Heart left ventricle (tissue), 16 donors: ENCODE results near the gene FHL1. TPM values are rescaled to one million over a fixed set of nuclear protein-coding genes. Genes with fewer than 3 reads are reported as not detected.

Experiments used
- ATAC-seq, 4 donors: fragments of 200-7000 bp; cut with Tn5 transposase; one replicate each; pipeline ENCODE4 v1.9.1; 2020 to 2022; ENCODE audit warnings: moderate library complexity in 4 of 4, mild to moderate bottlenecking in 3 of 4, moderate number of reproducible peaks in 1 of 4
- DNase-seq, 5 donors: peaks; one replicate each; pipeline ENCODE4 v3.0.0-alpha.2; 2020
- H3K27ac ChIP-seq, 12 donors: fragments of 200-600 bp; sonication (generic) in 4 of 12; one replicate each; pipeline versions ENCODE4 v1.5.0 to v1.8.0; 2016 to 2022; ENCODE audit warnings: mild to moderate bottlenecking in 2 of 12
- H3K27me3 ChIP-seq, 9 donors: fragments of 200-600 bp; sonication (generic) in 2 of 9; one replicate each; pipeline versions ENCODE4 v1.5.1 to v1.8.0; 2016 to 2022; ENCODE audit warnings: mild to moderate bottlenecking in 3 of 9
- H3K36me3 ChIP-seq, 9 donors: fragments of 200-600 bp; sonication (generic) in 2 of 9; one replicate each; pipeline versions ENCODE4 v1.5.0 to v1.8.0; 2018 to 2022; ENCODE audit warnings: mild to moderate bottlenecking in 2 of 9
- H3K4me1 ChIP-seq, 12 donors: fragments of 200-600 bp; sonication (generic) in 4 of 12; one replicate each; pipeline versions ENCODE4 v1.5.0 to v1.8.0; 2016 to 2022; ENCODE audit warnings: mild to moderate bottlenecking in 3 of 12
- H3K4me3 ChIP-seq, 12 donors: fragments of 200-600 bp; sonication (generic) in 4 of 12; one replicate each; pipeline versions ENCODE4 v1.5.0 to v1.8.0; 2017 to 2022; ENCODE audit warnings: mild to moderate bottlenecking in 9 of 12, moderate library complexity in 4 of 12
- H3K9me3 ChIP-seq, 12 donors: fragments of 200-600 bp; sonication (generic) in 4 of 12; one replicate each; pipeline versions ENCODE4 v1.5.0 to v1.8.0; 2016 to 2022; ENCODE audit warnings: mild to moderate bottlenecking in 1 of 12
- CTCF ChIP-seq, 12 donors: fragments of 200-600 bp; sonication (generic) in 4 of 12; IDR thresholded peaks; one replicate each; pipeline versions ENCODE4 v1.5.0 to v1.8.0; 2018 to 2022; ENCODE audit warnings: antibody characterized with exemption in 12 of 12, mild to moderate bottlenecking in 5 of 12
- POLR2A ChIP-seq, 2 donors: fragments of 450-650 bp; IDR thresholded peaks; one replicate each; pipeline ENCODE4 v1.6.1; 2017; ENCODE audit warnings: antibody characterized with exemption in 2 of 2, mild to moderate bottlenecking in 2 of 2, moderate library complexity in 2 of 2
- WGBS, 4 donors: extraction: QIAGEN DNeasy Blood & Tissue Kit in 2 of 4; methylation state at CpG; one replicate each; pipeline versions ENCODE4 v1.1.5 to v1.1.7; 2013 to 2018; 5-methylcytosine and 5-hydroxymethylcytosine counted together
- intact Hi-C, 10 donors: fragments of 100-400 bp; cut with DNase I; formaldehyde crosslinking; loops; one replicate each; pipeline versions ENCODE4 v1.11.1 to v1.14.2; 2022
- polyA plus RNA-seq, 2 donors: library from polyadenylated mRNA; stranded (reverse); fragments of 200-250 nt; gene quantifications; one replicate each; pipeline ENCODE4 v1.2.3, GENCODE V29; 2013
- total RNA-seq, 9 donors: library from RNA; depleted of rRNA in 2 of 9; stranded (reverse); fragments of >200 nt in 2 of 9; fragmentation: NEBNext Ultra II Directional in 3 of 9; extraction: Animal tissue kit (Norgen Biotek cat#: 25700) in 3 of 9; gene quantifications; one replicate each; pipeline versions ENCODE4 v1.1.0 to v1.2.4, GENCODE V29; 2016 to 2023
- donor health status: ischemic (EF 13 %, LVEDD 7.1; RV severe dilation, severe dysfunction).
- donor health status: healthy with polysubstance abuse.
- donor health status: DM: no; HTN: yes; CAD: no.
- donor health status: DM: no; HTN: no; CAD: no.
- donor health status: ischemic (EF 25% LVEDD 6.9; RV normal size, moderate dysfunction).
- donor health status: ischemic (EF 25% LVEDD 5.7; RV mildly dilated, moderate dysfunction).
- donor health status: healthy.
- donor health status: DM: yes; HTN: yes; CAD: no.
- donor health status: ischemic (EF 35%, LVEDD 5.7; RV mildly dilated, moderate dysfunction).
- donor health status: nonischemic (EF 11% LVEDD 7.7; RV severe dilation, severe dysfunction).
- donor health status: DM: yes; HTN: yes; CAD: no.
- donor health status: PGD.
- donor health status: ischemic (EF 29% LVEDD 5.4; RV normal size, mild dysfunction).
- donor health status: nonischemic (EF 23%, LVEDD 6.1; RV moderate dilation, normal function).

FHL1 gene
- total and polyA plus RNA-seq, 11 donors = 1,119 to 4,800 (median 2,127) TPM

- Histone ChIP-seq H3K36me3 (peaks cover 0 to 25% (median 22%) of the 10 kb centered on the region in 9 donors), H3K27ac (peak overlapping the region in 11 of 12 donors; percentile 6 to 93 (median 87)), H3K4me3 (peak overlapping the region in 5 of 12 donors; percentile 1 to 51 (median 38)), H3K27me3 (peaks cover 0 to 15% (median 0%) of the 10 kb centered on the region in 9 donors), H3K9me3 (no peaks in the 10 kb centered on the region), H3K4me1 (peaks cover 0 to 79% (median 32%) of the 10 kb centered on the region in 12 donors)
- intact Hi-C loops = no loop called here
- no peak for ATAC-seq
- no peak for DNase-seq
- TF ChIP-seq POLR2A (IDR thresholded peaks at IDR 0.05) (no peak), CTCF (IDR thresholded peaks at IDR 0.05) (no peak)
These were observed 56.1 kb downstream of the FHL1 start for GRCh38 chrX:136203438-136203837.

- intact Hi-C loops = loop anchor here in 2 of 10 donors (2.0 kb wide), 2 partner anchors 33 to 37 kb away; no protein-coding TSS in a partner anchor
- 11 to 34% (median 20%) methylated on average over 3 of the region's 3 CpGs for WGBS, 4 donors
- ATAC-seq = no peak
- H3K4me3 ChIP-seq = peak overlapping the region in 7 of 12 donors; percentile 1 to 49 (median 33)
- H3K9me3 ChIP-seq = no peaks in the 10 kb centered on the region
- H3K27ac ChIP-seq = peak overlapping the region; percentile 44 to 93 (median 84)
- H3K4me1 ChIP-seq = peaks cover 0 to 84% (median 33%) of the 10 kb centered on the region in 12 donors
- H3K27me3 ChIP-seq = peaks cover 0 to 15% (median 0%) of the 10 kb centered on the region in 9 donors
- TF ChIP-seq POLR2A (IDR thresholded peaks at IDR 0.05) = no peak
- no peak for TF ChIP-seq CTCF (IDR thresholded peaks at IDR 0.05)
- no peak for DNase-seq
- H3K36me3 ChIP-seq = peaks cover 0 to 29% (median 25%) of the 10 kb centered on the region in 9 donors
These were observed 56.6 kb downstream of the FHL1 start for GRCh38 chrX:136203951-136204350.

- peaks cover 0 to 88% (median 35%) of the 10 kb centered on the region in 12 donors for H3K4me1 ChIP-seq
- peaks cover 0 to 35% (median 25%) of the 10 kb centered on the region in 9 donors for H3K36me3 ChIP-seq
- peaks cover 0 to 11% (median 0%) of the 10 kb centered on the region in 9 donors for H3K27me3 ChIP-seq
- intact Hi-C loops = loop anchor here in 2 of 10 donors (2.0 kb wide), 2 partner anchors 34 to 38 kb away; no protein-coding TSS in a partner anchor
- WGBS, 4 donors = 15 to 52% (median 23%) methylated on average over 2 of the region's 2 CpGs
- H3K9me3 ChIP-seq = no peaks in the 10 kb centered on the region
- H3K27ac ChIP-seq = peak overlapping the region; percentile 44 to 93 (median 84)
- peak overlapping the region in 9 of 12 donors; percentile 4 to 50 (median 33) for H3K4me3 ChIP-seq
- TF ChIP-seq POLR2A (IDR thresholded peaks at IDR 0.05) (no peak), CTCF (IDR thresholded peaks at IDR 0.05) (no peak)
- DNase-seq (peak in 3 of 5 donors; percentile 35 to 50 (median 49)), ATAC-seq (peak; percentile 37 to 54 (median 46))
These were observed 57.2 kb downstream of the FHL1 start for GRCh38 chrX:136204571-136204970.

GRCh38 chrX:136205882-136206380, 58.6 kb downstream of the FHL1 start:
- Histone ChIP-seq H3K27me3 (peaks cover 0 to 6% (median 0%) of the 10 kb centered on the region in 9 donors), H3K9me3 (no peaks in the 10 kb centered on the region), H3K36me3 (peaks cover 0 to 49% (median 31%) of the 10 kb centered on the region in 9 donors), H3K27ac (peak overlapping the region; percentile 9 to 93 (median 84)), H3K4me3 (peak overlapping the region in 7 of 12 donors; percentile 9 to 50 (median 38)), H3K4me1 (peaks cover 0 to 87% (median 32%) of the 10 kb centered on the region in 12 donors)
- TF ChIP-seq POLR2A (IDR thresholded peaks at IDR 0.05) (no peak), CTCF (IDR thresholded peaks at IDR 0.05) (no peak)
- 56 to 75% (median 66%) methylated on average over 7 to 8 of the region's 8 CpGs for WGBS, 4 donors
- no peak for DNase-seq
- intact Hi-C loops = loop anchor here in 5 of 10 donors (2.0 to 5.0 kb wide), 5 partner anchors 34 to 174 kb away; no protein-coding TSS in a partner anchor
- ATAC-seq = no peak
